Suprapubic skin (tissue), 4 donors: Measurements from ENCODE around the gene MTMR3. TPM values are rescaled to one million over a fixed set of nuclear protein-coding genes. Genes with fewer than 3 reads are reported as not detected.

Experiments
- DNase-seq, 2 donors: peaks; one replicate each; pipeline ENCODE4 v3.0.0-alpha.2; 2019; ENCODE audit warnings: low spot score in 2 of 2
- H3K27ac ChIP-seq: fragments of 200-600 bp; sonication (generic); one replicate; pipeline ENCODE4 v1.5.1; 2019
- H3K27me3 ChIP-seq: fragments of 200-600 bp; sonication (generic); one replicate; pipeline ENCODE4 v1.5.1; 2019
- H3K36me3 ChIP-seq: fragments of 200-600 bp; sonication (generic); one replicate; pipeline ENCODE4 v1.5.1; 2019
- H3K4me1 ChIP-seq: fragments of 200-600 bp; sonication (generic); one replicate; pipeline ENCODE4 v1.5.1; 2019
- H3K4me3 ChIP-seq: fragments of 200-600 bp; sonication (generic); one replicate; pipeline ENCODE4 v1.5.1; 2019; ENCODE audit warnings: mild to moderate bottlenecking
- H3K9me3 ChIP-seq: fragments of 200-600 bp; sonication (generic); one replicate; pipeline ENCODE4 v1.5.1; 2019
- EP300 ChIP-seq: sonication (generic); formaldehyde crosslinking; IDR thresholded peaks from one replicate; pipeline ENCODE4 v1.6.1; 2017; ENCODE audit warnings: antibody characterized with exemption
- POLR2A ChIP-seq, 2 donors: fragments of 450-650 bp; IDR thresholded peaks; one replicate each; pipeline ENCODE4 v1.6.1; 2017; ENCODE audit warnings: antibody characterized with exemption in 2 of 2, mild to moderate bottlenecking in 2 of 2, moderate library complexity in 2 of 2
- POLR2AphosphoS5 ChIP-seq, 3 donors: sonication (generic); formaldehyde crosslinking; IDR thresholded peaks; one replicate each; pipeline ENCODE4 v1.6.1; 2017; ENCODE audit warnings: antibody characterized with exemption in 3 of 3
- WGBS: methylation state at CpG from one replicate; pipeline ENCODE4 v1.1.5; 2018; 5-methylcytosine and 5-hydroxymethylcytosine counted together
- total RNA-seq, 4 donors: library from RNA; depleted of rRNA; stranded (reverse); fragments of >200 nt; gene quantifications; one replicate each; pipeline ENCODE4 v1.1.0, GENCODE V29; 2016
- TF ChIP-seq, protein P1 (sequence below), 2 donors: fragments of 200-600 bp in 1 of 2; fragments of 450-650 bp in 1 of 2; sonication (generic) in 1 of 2; IDR thresholded peaks; one replicate each; pipeline ENCODE4 v1.5.1; 2016 to 2019; ENCODE audit warnings: antibody characterized with exemption in 2 of 2, mild to moderate bottlenecking in 1 of 2, moderate library complexity in 1 of 2

MTMR3 gene
- total RNA-seq, 4 donors from 2014 or later, result 57.8 to 136 (median 66.0) TPM

DNA sequence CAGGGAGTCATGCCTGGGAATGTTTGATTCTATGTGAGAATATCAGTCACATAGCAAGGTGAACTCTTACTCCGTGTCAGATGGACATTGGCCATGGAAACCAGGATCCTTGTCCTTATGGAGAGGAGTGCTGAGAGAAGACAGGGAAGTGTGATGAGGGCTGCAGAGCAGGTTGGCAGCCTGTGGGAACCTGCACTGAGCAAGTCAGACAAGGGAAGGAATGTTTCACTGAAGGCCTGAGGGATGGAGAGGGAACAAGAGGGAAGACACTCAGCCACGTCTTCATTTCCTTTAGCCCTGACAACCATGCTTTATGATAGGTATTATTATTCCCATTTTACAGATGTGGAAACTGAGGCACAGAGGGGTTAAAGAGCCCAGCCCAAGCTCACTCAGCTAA, 158.9 kb downstream of the MTMR3 start:
- H3K4me3 ChIP-seq, result no peak overlapping the region
- WGBS, result 66% methylated on average over 2 of the region's 2 CpGs

DNA sequence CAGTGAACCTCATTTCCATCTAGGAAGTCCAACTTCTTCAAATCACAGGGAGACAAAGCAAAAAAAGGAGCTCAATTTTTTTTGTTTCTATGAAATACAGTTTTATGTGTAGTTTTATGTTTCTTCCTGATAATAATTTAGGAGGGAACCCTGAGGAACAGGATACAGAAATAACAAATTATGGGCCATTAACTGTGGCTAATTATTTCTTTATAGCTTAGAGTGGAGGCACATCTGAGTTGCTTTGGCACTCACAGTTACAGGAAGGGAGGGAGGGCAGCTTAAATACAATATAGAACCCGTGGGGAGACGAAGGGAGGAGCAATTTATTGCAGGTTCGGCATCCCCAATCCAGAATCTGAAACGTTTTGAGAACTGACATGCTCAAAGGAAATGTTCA, 160.2 kb downstream of the MTMR3 start:
- no peaks in the 10 kb centered on the region for H3K27me3 ChIP-seq
- H3K27ac ChIP-seq, result no peak overlapping the region
- no peak overlapping the region for H3K4me3 ChIP-seq

More for the DNA sequence above, 158.9 kb downstream of the MTMR3 start:
- DNase-seq, result no peak
- TF ChIP-seq POLR2A (IDR thresholded peaks at IDR 0.05) (no peak), EP300 (no peak), POLR2AphosphoS5 (IDR thresholded peaks at IDR 0.05) (no peak)
- TF ChIP-seq, protein P1, sequence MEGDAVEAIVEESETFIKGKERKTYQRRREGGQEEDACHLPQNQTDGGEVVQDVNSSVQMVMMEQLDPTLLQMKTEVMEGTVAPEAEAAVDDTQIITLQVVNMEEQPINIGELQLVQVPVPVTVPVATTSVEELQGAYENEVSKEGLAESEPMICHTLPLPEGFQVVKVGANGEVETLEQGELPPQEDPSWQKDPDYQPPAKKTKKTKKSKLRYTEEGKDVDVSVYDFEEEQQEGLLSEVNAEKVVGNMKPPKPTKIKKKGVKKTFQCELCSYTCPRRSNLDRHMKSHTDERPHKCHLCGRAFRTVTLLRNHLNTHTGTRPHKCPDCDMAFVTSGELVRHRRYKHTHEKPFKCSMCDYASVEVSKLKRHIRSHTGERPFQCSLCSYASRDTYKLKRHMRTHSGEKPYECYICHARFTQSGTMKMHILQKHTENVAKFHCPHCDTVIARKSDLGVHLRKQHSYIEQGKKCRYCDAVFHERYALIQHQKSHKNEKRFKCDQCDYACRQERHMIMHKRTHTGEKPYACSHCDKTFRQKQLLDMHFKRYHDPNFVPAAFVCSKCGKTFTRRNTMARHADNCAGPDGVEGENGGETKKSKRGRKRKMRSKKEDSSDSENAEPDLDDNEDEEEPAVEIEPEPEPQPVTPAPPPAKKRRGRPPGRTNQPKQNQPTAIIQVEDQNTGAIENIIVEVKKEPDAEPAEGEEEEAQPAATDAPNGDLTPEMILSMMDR (IDR thresholded peaks at IDR 0.05), result no peak
- H3K9me3 ChIP-seq, result no peaks in the 10 kb centered on the region
- no peaks in the 10 kb centered on the region for H3K27me3 ChIP-seq
- H3K4me1 ChIP-seq, result peaks cover 25% of the 10 kb centered on the region
- no peak overlapping the region for H3K27ac ChIP-seq
- no peaks in the 10 kb centered on the region for H3K36me3 ChIP-seq

GRCh38 chr22:30044369-30044768, 161.4 kb downstream of the MTMR3 start:
- Histone ChIP-seq H3K4me1 (peaks cover 19% of the 10 kb centered on the region), H3K4me3 (no peak overlapping the region), H3K36me3 (no peaks in the 10 kb centered on the region), H3K27ac (no peak overlapping the region), H3K27me3 (no peaks in the 10 kb centered on the region), H3K9me3 (no peaks in the 10 kb centered on the region)
- TF ChIP-seq POLR2AphosphoS5 (IDR thresholded peaks at IDR 0.05), result peak in 1 of 3 donors; percentile 30
- TF ChIP-seq EP300, result no peak
- WGBS, result 23% methylated on average over 3 of the region's 3 CpGs
- DNase-seq, result peak in 1 of 2 donors; percentile 67

More for the DNA sequence above, 160.2 kb downstream of the MTMR3 start:
- no peak for TF ChIP-seq POLR2AphosphoS5 (IDR thresholded peaks at IDR 0.05)
- no peak for TF ChIP-seq EP300
- TF ChIP-seq POLR2A (IDR thresholded peaks at IDR 0.05), result no peak
- TF ChIP-seq, protein P1 (IDR thresholded peaks at IDR 0.05), result no peak
- no peaks in the 10 kb centered on the region for H3K36me3 ChIP-seq
- H3K9me3 ChIP-seq, result no peaks in the 10 kb centered on the region
- 53% methylated on average over 4 of the region's 4 CpGs for WGBS
- peaks cover 25% of the 10 kb centered on the region for H3K4me1 ChIP-seq
- DNase-seq, result no peak

DNA sequence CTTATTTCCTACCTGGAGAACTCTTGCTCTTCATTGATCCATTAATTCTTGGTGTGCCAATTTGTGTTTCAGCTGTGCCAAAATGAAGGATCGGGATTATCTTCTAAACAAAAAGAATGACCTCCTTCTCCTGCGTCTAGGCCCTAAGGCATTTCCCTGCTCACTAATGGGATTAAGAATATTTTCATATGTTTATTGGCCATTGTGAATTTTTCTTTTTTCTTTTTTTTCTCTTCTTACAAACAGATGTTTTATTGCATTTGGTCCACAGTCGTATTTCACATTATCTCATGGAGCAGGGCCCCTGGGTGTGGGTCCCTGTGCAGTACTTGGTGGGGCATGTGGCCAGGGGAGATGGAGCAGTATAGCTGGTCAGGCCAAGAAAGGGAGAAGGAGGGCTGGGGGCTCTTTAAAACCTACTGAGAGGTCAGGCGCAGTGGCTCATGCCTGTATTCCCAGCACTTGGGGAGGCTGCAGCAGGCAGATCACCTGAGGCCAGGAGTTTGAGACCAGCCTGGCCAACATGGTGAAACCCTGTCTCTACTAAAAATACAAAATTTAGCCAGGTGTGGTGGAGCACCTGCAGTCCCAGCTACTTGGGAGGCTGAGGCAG, 162.0 kb downstream of the MTMR3 start:
- TF ChIP-seq, protein P1 (IDR thresholded peaks at IDR 0.05), result no peak
- TF ChIP-seq POLR2AphosphoS5 (IDR thresholded peaks at IDR 0.05), result no peak
- no peak for TF ChIP-seq POLR2A (IDR thresholded peaks at IDR 0.05)
- TF ChIP-seq EP300, result no peak
- Histone ChIP-seq H3K4me3 (no peak overlapping the region), H3K27me3 (no peaks in the 10 kb centered on the region), H3K4me1 (peaks cover 19% of the 10 kb centered on the region), H3K36me3 (no peaks in the 10 kb centered on the region), H3K27ac (no peak overlapping the region), H3K9me3 (no peaks in the 10 kb centered on the region)
- DNase-seq, result peak in 1 of 2 donors; percentile 49
- 64% methylated on average over 4 of the region's 4 CpGs for WGBS

DNA sequence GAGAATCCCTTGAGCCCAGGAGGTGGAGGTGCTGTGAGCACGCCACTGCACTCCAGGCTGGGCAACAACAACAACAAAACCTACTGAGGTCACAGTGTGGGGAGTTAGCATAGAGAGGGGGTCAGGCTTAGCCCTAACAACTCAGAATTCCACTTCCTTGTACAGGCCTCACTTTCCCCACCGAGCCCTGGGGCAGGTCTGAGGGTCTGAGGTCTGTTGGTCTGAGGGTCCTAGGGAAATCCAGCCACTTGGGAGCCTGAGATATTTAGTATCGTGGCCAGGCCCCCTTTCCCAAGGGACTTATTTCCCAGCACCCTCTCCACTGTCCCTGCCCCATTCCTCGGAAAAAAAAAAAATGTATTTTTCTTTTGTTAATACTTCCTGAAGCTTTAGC, 162.5 kb downstream of the MTMR3 start:
- peaks cover 19% of the 10 kb centered on the region for H3K4me1 ChIP-seq
- 87% methylated on average over 4 of the region's 4 CpGs for WGBS
- H3K27me3 ChIP-seq, result no peaks in the 10 kb centered on the region
- DNase-seq, result peak in 1 of 2 donors; percentile 70
- no peaks in the 10 kb centered on the region for H3K9me3 ChIP-seq
- H3K4me3 ChIP-seq, result no peak overlapping the region
- no peaks in the 10 kb centered on the region for H3K36me3 ChIP-seq
- no peak overlapping the region for H3K27ac ChIP-seq
- TF ChIP-seq POLR2AphosphoS5 (IDR thresholded peaks at IDR 0.05) (no peak), EP300 (no peak), POLR2A (IDR thresholded peaks at IDR 0.05) (no peak)
- TF ChIP-seq, protein P1 (IDR thresholded peaks at IDR 0.05), result no peak
